BLaER1 (cell line): Measurements from ENCODE around the gene ADORA2B.
A peak's percentile ranks its signal among the peaks of the same experiment; 100 is the strongest.

ENCODE experiments used
- H3K27ac ChIP-seq: shearing (Covaris generic); formaldehyde crosslinking; 2 replicates; pipeline ENCODE4 v1.8.1; 2022
- H3K27me3 ChIP-seq: shearing (Covaris generic); formaldehyde crosslinking; 2 replicates; pipeline ENCODE4 v1.8.1; 2022
- H3K36me3 ChIP-seq: shearing (Covaris generic); formaldehyde crosslinking; 2 replicates; pipeline ENCODE4 v1.8.1; 2022
- H3K4me1 ChIP-seq: shearing (Covaris generic); formaldehyde crosslinking; 2 replicates; pipeline ENCODE4 v1.8.1; 2022
- H3K4me2 ChIP-seq: shearing (Covaris generic); formaldehyde crosslinking; 2 replicates; pipeline ENCODE4 v1.8.1; 2022
- H3K4me3 ChIP-seq: shearing (Covaris generic); formaldehyde crosslinking; 2 replicates; pipeline ENCODE4 v1.8.1; 2022
- H3K9ac ChIP-seq: shearing (Covaris generic); formaldehyde crosslinking; 2 replicates; pipeline ENCODE4 v1.8.1; 2022
- H3K9me3 ChIP-seq: shearing (Covaris generic); formaldehyde crosslinking; 2 replicates; pipeline ENCODE4 v1.8.1; 2022
- H4K20me1 ChIP-seq: shearing (Covaris generic); formaldehyde crosslinking; 2 replicates; pipeline ENCODE4 v1.8.1; 2022
- Cebpa-rat ChIP-seq: shearing (Covaris generic); IDR thresholded peaks from 2 replicates; pipeline ENCODE4 v1.8.1; 2022

The ADORA2B gene

DNA sequence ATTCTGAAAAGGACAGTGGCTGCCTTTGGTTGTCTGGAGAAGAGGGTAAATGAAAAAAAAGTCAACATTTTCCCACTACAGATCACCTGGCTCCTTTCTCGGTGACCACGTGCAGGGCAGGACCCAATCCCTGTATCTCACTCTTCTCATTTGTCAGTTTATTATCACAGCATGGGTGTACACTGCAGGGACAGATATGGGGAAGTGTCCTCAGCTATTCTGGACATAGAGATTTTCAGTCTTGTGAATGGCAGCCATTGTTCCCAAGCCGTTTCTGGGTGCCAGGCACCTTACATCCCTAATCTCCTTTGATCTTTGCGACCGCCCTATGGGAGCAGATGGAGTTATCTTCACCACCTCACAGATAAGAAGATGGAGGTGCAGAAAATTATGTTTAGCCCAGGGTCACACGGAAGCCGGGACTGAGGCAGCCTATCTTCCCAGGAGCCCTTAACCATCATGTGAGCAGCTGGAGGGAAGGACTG lies 7.2 kb downstream of the ADORA2B start:
- Histone ChIP-seq H3K9me3 (no peaks in the 10 kb centered on the region), H3K27me3 (peaks cover 7% of the 10 kb centered on the region), H3K9ac (no peak overlapping the region), H3K27ac (no peak overlapping the region), H3K4me1 (peaks cover 6% of the 10 kb centered on the region), H3K36me3 (no peaks in the 10 kb centered on the region), H3K4me3 (no peak overlapping the region), H4K20me1 (no peaks in the 10 kb centered on the region), H3K4me2 (no peak overlapping the region)
- TF ChIP-seq Cebpa-rat = no peak

DNA sequence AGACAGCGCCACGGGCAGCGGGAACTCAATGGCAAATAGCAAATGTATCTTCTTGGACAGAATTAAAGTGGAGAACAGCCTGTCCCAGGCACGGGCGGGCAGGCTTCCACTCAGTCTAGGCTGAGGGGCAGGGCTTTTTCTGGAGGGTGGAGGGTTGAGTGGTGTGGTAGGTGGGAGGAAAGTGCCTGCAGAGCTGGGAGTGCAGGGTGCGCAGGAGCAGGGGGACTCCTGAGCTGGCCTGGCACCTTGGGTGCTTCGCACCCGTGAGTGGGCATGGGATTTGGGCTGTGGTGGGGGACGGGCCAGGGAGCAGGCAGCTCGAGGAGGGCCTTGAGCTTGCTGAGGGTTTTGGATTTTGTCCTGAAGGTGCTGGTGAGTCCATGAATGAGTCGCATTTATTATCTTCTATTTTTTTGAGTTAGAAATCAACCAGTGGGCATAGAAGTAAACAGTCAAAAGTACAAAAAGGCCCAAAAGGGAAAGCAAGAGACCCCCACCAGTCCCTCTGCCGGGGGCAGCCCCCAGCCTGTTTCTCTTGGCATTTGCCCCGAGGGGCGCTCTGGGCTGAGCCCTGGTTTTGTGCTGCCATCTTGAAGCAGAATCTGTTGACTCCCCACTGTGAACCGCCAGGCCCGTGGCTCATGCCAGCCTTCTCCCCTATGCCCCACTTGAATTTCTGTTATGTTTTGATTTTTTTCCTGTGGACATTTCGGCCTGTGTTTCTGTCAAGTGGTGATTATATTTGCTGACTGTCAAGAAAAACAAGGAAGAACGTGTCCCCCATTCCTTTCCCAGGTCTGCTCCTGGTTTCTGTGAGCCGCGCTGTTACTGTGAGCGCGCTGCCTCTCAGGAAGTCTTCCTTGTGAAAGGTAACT lies 8.2 kb downstream of the ADORA2B start:
- Histone ChIP-seq H3K36me3 (no peaks in the 10 kb centered on the region), H3K9ac (no peak overlapping the region), H3K9me3 (no peaks in the 10 kb centered on the region), H3K4me1 (peaks cover 6% of the 10 kb centered on the region), H3K4me3 (no peak overlapping the region), H4K20me1 (no peaks in the 10 kb centered on the region), H3K27me3 (no peaks in the 10 kb centered on the region), H3K4me2 (no peak overlapping the region), H3K27ac (no peak overlapping the region)
- TF ChIP-seq Cebpa-rat = no peak

- Histone ChIP-seq H4K20me1 (no peaks in the 10 kb centered on the region), H3K4me2 (no peak overlapping the region), H3K9me3 (no peaks in the 10 kb centered on the region), H3K27ac (no peak overlapping the region), H3K9ac (no peak overlapping the region), H3K27me3 (no peaks in the 10 kb centered on the region), H3K36me3 (no peaks in the 10 kb centered on the region), H3K4me1 (peaks cover 16% of the 10 kb centered on the region), H3K4me3 (no peak overlapping the region)
- TF ChIP-seq Cebpa-rat = no peak
Measured at GRCh38 chr17:15954222-15954621, 9.3 kb downstream of the ADORA2B start.

- H3K27me3 ChIP-seq = no peaks in the 10 kb centered on the region
- H3K36me3 ChIP-seq = no peaks in the 10 kb centered on the region
- peaks cover 23% of the 10 kb centered on the region for H3K4me1 ChIP-seq
- H3K9me3 ChIP-seq = no peaks in the 10 kb centered on the region
- H3K4me3 ChIP-seq = no peak overlapping the region
- TF ChIP-seq Cebpa-rat = no peak
- H3K27ac ChIP-seq = no peak overlapping the region
- H4K20me1 ChIP-seq = no peaks in the 10 kb centered on the region
- no peak overlapping the region for H3K9ac ChIP-seq
- H3K4me2 ChIP-seq = no peak overlapping the region
Measured at GRCh38 chr17:15955793-15956541, 11.0 kb downstream of the ADORA2B start.

DNA sequence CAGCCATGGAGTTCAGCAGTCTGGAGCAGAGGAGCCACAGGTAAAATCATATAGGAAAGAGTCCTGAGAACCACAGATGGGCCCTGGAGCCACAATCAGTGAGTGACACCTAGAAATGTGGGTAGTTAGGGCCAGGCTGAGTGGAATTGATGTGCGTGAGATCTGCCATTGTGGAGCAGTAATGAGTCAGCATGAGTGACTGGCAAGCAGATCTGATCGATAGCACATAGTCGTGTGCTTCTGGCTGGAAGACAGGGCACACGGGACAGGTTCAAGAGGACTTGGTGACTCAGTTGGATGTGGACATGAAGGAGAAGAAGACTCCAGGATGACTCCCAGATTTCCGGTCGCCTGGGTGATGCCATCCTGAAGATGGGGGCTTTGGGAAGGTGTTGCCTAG lies 12.3 kb downstream of the ADORA2B start:
- no peak overlapping the region for H3K4me2 ChIP-seq
- TF ChIP-seq Cebpa-rat = no peak
- no peaks in the 10 kb centered on the region for H4K20me1 ChIP-seq
- no peak overlapping the region for H3K4me3 ChIP-seq
- no peak overlapping the region for H3K9ac ChIP-seq
- no peaks in the 10 kb centered on the region for H3K36me3 ChIP-seq
- no peaks in the 10 kb centered on the region for H3K9me3 ChIP-seq
- H3K27ac ChIP-seq = no peak overlapping the region
- peaks cover 23% of the 10 kb centered on the region for H3K4me1 ChIP-seq
- H3K27me3 ChIP-seq = no peaks in the 10 kb centered on the region

DNA sequence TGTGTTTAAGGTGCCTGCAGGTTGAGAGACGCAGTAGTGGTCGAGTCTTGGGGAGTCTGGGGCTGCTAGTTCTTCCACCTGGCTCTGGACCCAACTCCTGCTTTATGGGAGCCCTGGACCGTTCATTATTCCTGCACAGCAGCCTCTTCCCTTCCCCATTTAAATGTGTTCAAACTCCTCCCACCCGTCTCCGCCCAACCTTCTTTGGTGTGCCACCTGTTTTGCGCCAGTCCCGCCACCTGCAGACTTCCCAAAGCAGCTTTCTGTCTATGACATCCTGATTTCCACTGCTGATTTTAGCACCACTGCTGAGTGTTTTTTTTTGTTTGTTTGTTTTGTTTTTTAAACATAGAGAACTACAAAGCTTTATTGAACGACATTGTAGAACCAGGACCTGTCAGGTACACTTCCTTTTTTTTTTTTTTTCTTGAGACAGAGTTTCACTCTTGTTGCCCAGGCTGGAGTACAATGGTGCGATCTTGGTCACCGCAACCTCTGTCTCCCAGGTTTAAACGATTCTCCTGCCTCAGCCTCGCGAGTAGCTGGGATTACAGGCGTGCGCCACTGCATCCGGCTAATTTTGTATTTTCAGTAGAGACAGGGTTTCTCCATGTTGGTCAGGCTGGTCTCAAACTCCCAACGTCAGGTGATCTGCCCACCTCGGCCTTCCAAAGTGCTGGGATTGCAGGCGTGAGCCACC lies 12.8 kb downstream of the ADORA2B start:
- H3K4me2 ChIP-seq = no peak overlapping the region
- no peak overlapping the region for H3K9ac ChIP-seq
- H3K4me1 ChIP-seq = peaks cover 23% of the 10 kb centered on the region
- H3K4me3 ChIP-seq = no peak overlapping the region
- H4K20me1 ChIP-seq = no peaks in the 10 kb centered on the region
- no peaks in the 10 kb centered on the region for H3K9me3 ChIP-seq
- H3K27ac ChIP-seq = no peak overlapping the region
- no peaks in the 10 kb centered on the region for H3K36me3 ChIP-seq
- H3K27me3 ChIP-seq = no peaks in the 10 kb centered on the region
- no peak for TF ChIP-seq Cebpa-rat

- H3K4me3 ChIP-seq = no peak overlapping the region
- H3K27me3 ChIP-seq = no peaks in the 10 kb centered on the region
- no peaks in the 10 kb centered on the region for H4K20me1 ChIP-seq
- H3K9ac ChIP-seq = no peak overlapping the region
- peak overlapping the region; percentile 29; the same call in 1 of the 2 replicates for H3K4me2 ChIP-seq
- peaks cover 23% of the 10 kb centered on the region for H3K4me1 ChIP-seq
- H3K27ac ChIP-seq = 0 out of 2 replicates have a peak overlapping the region, but pooled peaks have one; percentile 30
- H3K36me3 ChIP-seq = no peaks in the 10 kb centered on the region
- no peaks in the 10 kb centered on the region for H3K9me3 ChIP-seq
- no peak for TF ChIP-seq Cebpa-rat
Measured at GRCh38 chr17:15958484-15958854, 13.5 kb downstream of the ADORA2B start.

- H3K36me3 ChIP-seq = no peaks in the 10 kb centered on the region
- H3K9ac ChIP-seq = no peak overlapping the region
- no peaks in the 10 kb centered on the region for H3K27me3 ChIP-seq
- H3K9me3 ChIP-seq = no peaks in the 10 kb centered on the region
- H3K27ac ChIP-seq = no peak overlapping the region
- no peak overlapping the region for H3K4me3 ChIP-seq
- no peak for TF ChIP-seq Cebpa-rat
- H3K4me1 ChIP-seq = peaks cover 62% of the 10 kb centered on the region
- H4K20me1 ChIP-seq = no peaks in the 10 kb centered on the region
- no peak overlapping the region for H3K4me2 ChIP-seq
Measured at GRCh38 chr17:15963670-15964110, 18.8 kb downstream of the ADORA2B start.

DNA sequence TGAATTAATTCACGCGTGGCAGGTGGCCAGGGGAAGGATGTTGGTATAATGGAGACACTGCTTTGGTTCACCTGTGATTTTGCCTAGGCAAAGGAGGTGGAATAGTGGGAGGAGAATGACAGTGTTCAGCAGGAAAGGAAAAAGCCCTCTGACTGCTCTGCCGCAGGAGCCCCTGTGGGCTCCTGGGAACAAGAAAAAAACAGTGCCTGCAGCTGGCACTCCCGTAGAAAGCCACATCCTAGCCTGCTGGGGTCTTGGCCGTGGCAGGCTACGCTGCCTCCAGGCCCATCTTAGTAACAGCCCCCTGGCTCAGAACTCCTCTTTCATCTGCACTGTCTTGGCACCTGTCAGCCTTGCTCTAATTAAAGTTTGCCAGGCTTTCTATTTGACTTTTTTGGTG lies 20.6 kb downstream of the ADORA2B start:
- Histone ChIP-seq H3K4me3 (peak overlapping the region; percentile 46), H3K9ac (peak overlapping the region; percentile 66), H3K27ac (peak overlapping the region; percentile 87), H3K9me3 (no peaks in the 10 kb centered on the region), H3K4me2 (peak overlapping the region; percentile 76), H4K20me1 (no peaks in the 10 kb centered on the region), H3K27me3 (no peaks in the 10 kb centered on the region), H3K4me1 (peaks cover 54% of the 10 kb centered on the region), H3K36me3 (no peaks in the 10 kb centered on the region)
- no peak for TF ChIP-seq Cebpa-rat
